Measurements from ENCODE around the gene DPH3.

DNA sequence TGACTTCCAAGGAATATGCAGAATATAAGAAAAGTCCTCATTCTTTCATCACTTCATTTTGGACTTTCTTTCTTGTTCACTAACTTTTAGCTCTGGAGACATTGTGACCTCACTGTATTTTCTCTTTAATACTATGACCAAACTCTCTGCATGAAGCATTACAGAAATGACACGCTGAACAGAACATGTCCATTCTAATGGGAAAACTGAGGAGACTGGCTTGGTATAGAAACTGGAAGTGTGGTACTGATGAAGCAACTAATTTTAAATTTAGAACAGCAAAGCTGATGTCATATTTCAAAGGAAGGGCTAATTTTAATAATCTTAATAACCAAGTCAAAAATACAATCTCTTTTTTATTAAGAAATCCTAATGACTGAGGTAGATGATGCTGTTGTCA lies 4.7 kb downstream of the DPH3 start:
- TF ChIP-seq, protein P1, sequence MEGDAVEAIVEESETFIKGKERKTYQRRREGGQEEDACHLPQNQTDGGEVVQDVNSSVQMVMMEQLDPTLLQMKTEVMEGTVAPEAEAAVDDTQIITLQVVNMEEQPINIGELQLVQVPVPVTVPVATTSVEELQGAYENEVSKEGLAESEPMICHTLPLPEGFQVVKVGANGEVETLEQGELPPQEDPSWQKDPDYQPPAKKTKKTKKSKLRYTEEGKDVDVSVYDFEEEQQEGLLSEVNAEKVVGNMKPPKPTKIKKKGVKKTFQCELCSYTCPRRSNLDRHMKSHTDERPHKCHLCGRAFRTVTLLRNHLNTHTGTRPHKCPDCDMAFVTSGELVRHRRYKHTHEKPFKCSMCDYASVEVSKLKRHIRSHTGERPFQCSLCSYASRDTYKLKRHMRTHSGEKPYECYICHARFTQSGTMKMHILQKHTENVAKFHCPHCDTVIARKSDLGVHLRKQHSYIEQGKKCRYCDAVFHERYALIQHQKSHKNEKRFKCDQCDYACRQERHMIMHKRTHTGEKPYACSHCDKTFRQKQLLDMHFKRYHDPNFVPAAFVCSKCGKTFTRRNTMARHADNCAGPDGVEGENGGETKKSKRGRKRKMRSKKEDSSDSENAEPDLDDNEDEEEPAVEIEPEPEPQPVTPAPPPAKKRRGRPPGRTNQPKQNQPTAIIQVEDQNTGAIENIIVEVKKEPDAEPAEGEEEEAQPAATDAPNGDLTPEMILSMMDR (IDR thresholded peaks at IDR 0.05; ENCODE audit: poor library complexity): no peak
- no peak for TF ChIP-seq EZH2 (IDR thresholded peaks at IDR 0.05; ENCODE audit: borderline replicate concordance)
- no peak for TF ChIP-seq EZH2phosphoT487 (IDR thresholded peaks at IDR 0.05; ENCODE audit: low read depth, severe bottlenecking, unreplicated experiment)
